K562 (cell line): Measurements from ENCODE around the gene PTPRT. TPM values are rescaled to one million over a fixed set of nuclear protein-coding genes. Genes with fewer than 3 reads are reported as not detected.

Experiments used
- ATAC-seq: fragments of 200-7000 bp; cut with Tn5 transposase; 3 replicates; pipeline ENCODE4 v1.9.1; 2020; ENCODE audit warnings: moderate library complexity
- BruUV-seq: library from RNA; stranded (reverse); fragments of 400-500 nt; replicated peaks from 2 replicates; lab custom pipeline; 2021; lab: Mats Ljungman, UMichigan
- CTCF ChIA-PET: fragments of 300-600 bp; formaldehyde crosslinking; extraction: SDS; loops from one replicate; lab custom pipeline; 2021; ENCODE audit warnings: low intra/inter-chr PET ratio; lab: Yijun Ruan, JAX
- POLR2A ChIA-PET: fragments of 300-600, 350-650 bp; sonication (Branson Sonifier 250); formaldehyde crosslinking; extraction: SDS; loops from one replicate; lab custom pipeline; 2021; ENCODE audit warnings: antibody characterized with exemption, inconsistent platforms; lab: Yijun Ruan, JAX
- DNase-seq, 4 experiments: peaks; one replicate each; pipeline versions ENCODE4 v3.0.0 to v3.0.0-alpha.2; 2011 to 2018; ENCODE audit warnings: low spot score in 3 of 4, mixed read lengths in 3 of 4; ENCODE audit errors: extremely low read depth in 1 of 4
- FAIRE-seq: peaks from 2 replicates; lab custom pipeline; 2011; peaks lifted over from hg19 to GRCh38; lab: Jason Lieb, UNC
- H2AFZ ChIP-seq: 2 replicates; pipeline ENCODE4 v1.6.0; 2011; ENCODE audit warnings: low read depth, low read length, control low read depth, inconsistent platforms
- H3K27ac ChIP-seq: fragments of 200-600 bp; 3 replicates; pipeline ENCODE4 v1.8.0; 2011; ENCODE audit warnings: low read depth, mild to moderate bottlenecking, control low read depth, inconsistent platforms, low read length, moderate library complexity, mixed read lengths; ENCODE audit errors: extremely low read depth
- H3K27me3 ChIP-seq, 2 experiments: fragments of 300-600 bp in 1 of 2; 2 replicates in 1 of 2; 3 replicates in 1 of 2; pipeline versions ENCODE4 v1.6.0 to v1.8.0; 2011; ENCODE audit warnings: inconsistent platforms in 2 of 2, low read length in 2 of 2, mild to moderate bottlenecking in 1 of 2, mixed read lengths in 1 of 2, moderate library complexity in 1 of 2; ENCODE audit not compliant: control insufficient read depth in 2 of 2, insufficient read depth in 2 of 2
- H3K36me3 ChIP-seq: fragments of 300-600 bp; 3 replicates; pipeline ENCODE4 v1.8.0; 2011; ENCODE audit warnings: mild to moderate bottlenecking, low read length, inconsistent platforms; ENCODE audit not compliant: control insufficient read depth, insufficient read depth
- H3K4me1 ChIP-seq, 2 experiments: fragments of 200-600 bp in 1 of 2; replicated peaks in 1 of 2; 2 replicates in 1 of 2; 3 replicates in 1 of 2; pipeline versions ENCODE4 v1.5.1 to v1.8.0; 2011; ENCODE audit warnings: inconsistent platforms in 2 of 2, low read length in 2 of 2, mild to moderate bottlenecking in 1 of 2, mixed read lengths in 1 of 2, moderate library complexity in 1 of 2; ENCODE audit not compliant: control insufficient read depth in 2 of 2, insufficient read depth in 2 of 2
- H3K4me2 ChIP-seq: 2 replicates; pipeline ENCODE4 v1.6.1; 2011; ENCODE audit warnings: low read length, control low read depth, inconsistent platforms, mixed read lengths; ENCODE audit not compliant: insufficient read depth
- H3K4me3 ChIP-seq: fragments of 200-600 bp; sonication (generic), shearing (Covaris generic); 2 replicates; pipeline ENCODE4 v1.5.1; 2016; ENCODE audit warnings: control low read depth, inconsistent platforms
- H3K79me2 ChIP-seq: fragments of 200-600 bp; 3 replicates; pipeline ENCODE4 v1.8.0; 2011; ENCODE audit warnings: low read length, inconsistent platforms; ENCODE audit not compliant: control insufficient read depth, insufficient read depth
- H3K9ac ChIP-seq, 2 experiments: 2 replicates each; pipeline versions ENCODE4 v1.6.0 to v1.6.1; 2011; ENCODE audit warnings: low read depth in 2 of 2, low read length in 2 of 2, control low read depth in 1 of 2, inconsistent platforms in 1 of 2, mild to moderate bottlenecking in 1 of 2, mixed read lengths in 1 of 2; ENCODE audit not compliant: insufficient read depth in 1 of 2
- H3K9me1 ChIP-seq: one replicate; pipeline ENCODE4 v1.6.0; 2011; ENCODE audit warnings: inconsistent platforms, mild to moderate bottlenecking, low read length, moderate library complexity; ENCODE audit not compliant: control insufficient read depth, insufficient read depth
- H3K9me3 ChIP-seq: replicated peaks from 2 replicates; pipeline ENCODE4 v1.5.1; 2011; ENCODE audit warnings: low read depth, low read length, inconsistent platforms; ENCODE audit not compliant: control insufficient read depth, insufficient read depth
- H4K20me1 ChIP-seq: replicated peaks from 2 replicates; pipeline ENCODE4 v1.6.1; 2011; ENCODE audit warnings: low read length, inconsistent platforms, mixed read lengths; ENCODE audit not compliant: control insufficient read depth, insufficient read depth
- ATF1 ChIP-seq, 2 experiments: fragments of 450-650 bp in 1 of 2; IDR thresholded peaks; 2 replicates each; pipeline ENCODE4 v1.6.1; 2016; ENCODE audit warnings: missing compliant biosample characterization in 1 of 2, missing genetic modification characterization in 1 of 2
- BDP1 ChIP-seq: IDR thresholded peaks from 3 replicates; pipeline ENCODE4 v1.6.1; 2011; ENCODE audit not compliant: insufficient read length, insufficient read depth
- CAMTA2 ChIP-seq: fragments of 250-450 bp; sonication (Bioruptor Pico); conservative IDR thresholded peaks from 2 replicates; pipeline ENCODE4 v1.5.1; 2022
- CBX1 ChIP-seq: sonication (generic); IDR thresholded peaks from 2 replicates; pipeline ENCODE4 v1.6.1; 2016; ENCODE audit warnings: antibody characterized with exemption, low read depth, mild to moderate bottlenecking
- CXXC5 ChIP-seq: fragments of 250-450 bp; sonication (Bioruptor Pico); IDR thresholded peaks from 2 replicates; pipeline ENCODE4 v1.8.0; 2022; ENCODE audit warnings: inconsistent platforms, mild to moderate bottlenecking, moderate library complexity
- ETS2 ChIP-seq: IDR thresholded peaks from 2 replicates; pipeline ENCODE4 v1.6.1; 2016; ENCODE audit warnings: borderline replicate concordance, missing genetic modification characterization, mild to moderate bottlenecking, moderate library complexity, missing compliant biosample characterization; ENCODE audit not compliant: poor library complexity, severe bottlenecking
- PHF8 ChIP-seq: fragments of 200-600 bp; sonication (generic); IDR thresholded peaks from 2 replicates; pipeline ENCODE4 v1.6.1; 2012; ENCODE audit warnings: mixed run types, mild to moderate bottlenecking, inconsistent platforms, low read length, moderate library complexity, borderline replicate concordance
- POU5F1 ChIP-seq: fragments of 150-350 bp; IDR thresholded peaks from 2 replicates; pipeline ENCODE4 v1.6.1; 2014; ENCODE audit warnings: borderline replicate concordance, low read length, low read depth, mild to moderate bottlenecking; ENCODE audit not compliant: partially characterized antibody
- RBM14 ChIP-seq: fragments of 200-400 bp; formaldehyde crosslinking; IDR thresholded peaks from 2 replicates; pipeline ENCODE4 v1.6.1; 2018; ENCODE audit warnings: low read depth, mild to moderate bottlenecking, low read length, moderate library complexity, borderline replicate concordance; ENCODE audit not compliant: insufficient read depth
- SP1 ChIP-seq: sonication (generic); formaldehyde crosslinking; IDR thresholded peaks from 2 replicates; pipeline ENCODE4 v1.8.1; 2022; ENCODE audit warnings: mild to moderate bottlenecking, missing genetic modification reagents
- SREBF1 ChIP-seq: fragments of 150-350 bp; IDR thresholded peaks from 2 replicates; pipeline ENCODE4 v1.6.1; 2014; ENCODE audit warnings: antibody characterized with exemption, low read depth, low read length, borderline replicate concordance
- TAF1 ChIP-seq: IDR thresholded peaks from 2 replicates; pipeline ENCODE4 v1.6.1; 2011; ENCODE audit warnings: mild to moderate bottlenecking, low read length, moderate library complexity; ENCODE audit not compliant: insufficient read depth, control insufficient read depth, severe bottlenecking; ENCODE audit errors: extremely low read depth
- TCF7L2 ChIP-seq: fragments of 150-350 bp; IDR thresholded peaks from 2 replicates; pipeline ENCODE4 v1.6.1; 2016; ENCODE audit warnings: low read depth, mild to moderate bottlenecking, low read length, moderate library complexity
- TSC22D4 ChIP-seq: fragments of 450-650 bp; IDR thresholded peaks from 2 replicates; pipeline ENCODE4 v1.6.1; 2016; ENCODE audit warnings: missing genetic modification characterization, missing biosample characterization, control low read depth
- YBX1 ChIP-seq: fragments of 450-650 bp; IDR thresholded peaks from 2 replicates; pipeline ENCODE4 v1.7.1; 2016; ENCODE audit warnings: mild to moderate bottlenecking
- ZFX ChIP-seq: sonication (generic); formaldehyde crosslinking; IDR thresholded peaks from 2 replicates; pipeline ENCODE4 v1.8.0; 2022; ENCODE audit warnings: mild to moderate bottlenecking, missing genetic modification reagents, moderate library complexity
- ZNF12 ChIP-seq: sonication (generic); formaldehyde crosslinking; IDR thresholded peaks from 2 replicates; pipeline ENCODE4 v1.4.0; 2020; ENCODE audit warnings: mild to moderate bottlenecking, missing genetic modification reagents
- ZNF282 ChIP-seq: sonication (generic); formaldehyde crosslinking; IDR thresholded peaks from 2 replicates; pipeline ENCODE4 v1.8.1; 2023; ENCODE audit warnings: missing genetic modification reagents
- WGBS: fragments of 100-300 bp; shearing (Covaris generic); methylation state at CpG from one replicate; pipeline ENCODE4 v1.1.6; 2016; ENCODE audit warnings: low coverage, mixed read lengths; ENCODE audit not compliant: insufficient coverage; ENCODE audit errors: missing lambda C conversion rate; 5-methylcytosine and 5-hydroxymethylcytosine counted together
- in situ Hi-C: fragments of 300-500 bp; cut with MboI; formaldehyde crosslinking; loops from 4 replicates; pipeline ENCODE4 v1.15.0; 2018; ENCODE audit warnings: inconsistent platforms, mixed read lengths
- intact Hi-C: fragments of 100-400 bp; cut with micrococcal nuclease; formaldehyde crosslinking; loops from 2 replicates; pipeline ENCODE4 v1.14.2; 2022
- polyA plus RNA-seq, 8 experiments: library from polyadenylated mRNA; depleted of rRNA in 4 of 8; stranded (reverse) in 5 of 8; unstranded in 3 of 8; fragments of >200 nt; fragmentation: Nextera tagmentation in 2 of 8; fragmentation: Illumina TruSeq in 1 of 8; extraction: Ambion mirVana in 2 of 8; extraction: Trizol in 1 of 8; gene quantifications; 2 replicates each; pipeline versions ENCODE4 v1.2.1 to v1.2.3, GENCODE V29; 2011 to 2014; ENCODE audit warnings: inconsistent platforms in 1 of 8, missing spikeins in 1 of 8
- total RNA-seq, 7 experiments: library from RNA; depleted of rRNA in 6 of 7; stranded (reverse); fragments of >200 nt in 6 of 7; fragmentation: Illumina TruSeq in 2 of 7; extraction: Trizol in 2 of 7; gene quantifications; 2 replicates each; pipeline versions ENCODE4 v1.2.1 to v1.2.3, GENCODE V29; 2011 to 2021; ENCODE audit warnings: low replicate concordance in 1 of 7

Gene PTPRT
- total and polyA plus RNA-seq, 9 of the 15 experiments (the other 6 are each of a cell fraction or from before 2014, with no cell fraction given): not detected

- no peaks in the 10 kb centered on the region; a peak in 1 of 5 replicates for H3K27me3 ChIP-seq
- no peaks in the 10 kb centered on the region for H3K9me3 ChIP-seq
- POLR2A ChIA-PET: no interaction called here
- no peaks in the 10 kb centered on the region for H3K79me2 ChIP-seq
- DNase-seq (no peak), FAIRE-seq (no peak), ATAC-seq (no peak)
- intact Hi-C loops: no loop called here
- H3K9ac ChIP-seq: no peak overlapping the region
- CTCF ChIA-PET: no interaction called here
- H3K4me1 ChIP-seq: no peaks in the 10 kb centered on the region
- no peak overlapping the region for H3K27ac ChIP-seq
- H3K36me3 ChIP-seq: no peaks in the 10 kb centered on the region
- TF ChIP-seq RBM14 (no peak), SP1 (CRISPR knock-in tag) (no peak), TCF7L2 (no peak), POU5F1 (no peak), ZFX (no peak)
- no peak overlapping the region for H3K4me2 ChIP-seq
- in situ Hi-C loops: no loop called here
- no TSS peak for BruUV-seq
- no peaks in the 10 kb centered on the region for H4K20me1 ChIP-seq
- no peak overlapping the region for H3K4me3 ChIP-seq
- H2AFZ ChIP-seq: no peak overlapping the region
- no peaks in the 10 kb centered on the region for H3K9me1 ChIP-seq
Measured at GRCh38 chr20:42493001-42493400, 696.7 kb downstream of the PTPRT start.

DNA sequence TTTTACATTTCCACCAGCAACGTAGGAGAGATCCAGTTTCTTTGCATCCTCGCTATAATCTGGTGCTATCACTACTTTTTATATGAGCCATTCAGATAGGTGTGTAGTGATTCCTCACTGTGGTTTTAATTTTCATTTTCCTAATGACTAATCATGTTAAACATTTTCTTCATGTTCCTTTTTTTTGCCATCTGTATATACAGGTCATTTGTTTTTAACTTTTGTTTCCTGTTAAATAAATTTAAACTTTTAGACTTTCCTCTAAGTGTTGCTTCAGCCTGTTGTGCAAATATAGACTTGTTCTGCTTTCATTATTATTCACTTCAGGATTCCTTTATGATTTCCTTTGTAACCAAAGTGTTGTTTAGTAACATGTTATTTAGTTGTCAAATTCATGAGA lies 697.4 kb downstream of the PTPRT start:
- DNase-seq (no peak), FAIRE-seq (no peak), ATAC-seq (no peak)
- H3K4me1 ChIP-seq: no peaks in the 10 kb centered on the region
- CTCF ChIA-PET: no interaction called here
- POLR2A ChIA-PET: no interaction called here
- H3K4me2 ChIP-seq: no peak overlapping the region
- no peak overlapping the region for H3K27ac ChIP-seq
- intact Hi-C loops (no loop called here), in situ Hi-C loops (no loop called here)
- H3K9me3 ChIP-seq: no peaks in the 10 kb centered on the region
- WGBS: 3% methylated on average over 2 of the region's 2 CpGs
- H3K36me3 ChIP-seq: no peaks in the 10 kb centered on the region
- H3K79me2 ChIP-seq: no peaks in the 10 kb centered on the region
- no peak overlapping the region for H2AFZ ChIP-seq
- H3K9ac ChIP-seq: no peak overlapping the region
- H3K27me3 ChIP-seq: no peaks in the 10 kb centered on the region; a peak in 1 of 5 replicates
- no peaks in the 10 kb centered on the region for H4K20me1 ChIP-seq
- BruUV-seq: no TSS peak
- no peaks in the 10 kb centered on the region for H3K9me1 ChIP-seq
- no peak overlapping the region for H3K4me3 ChIP-seq
- no peak for TF ChIP-seq PHF8
- no peak for TF ChIP-seq YBX1
- no peak for TF ChIP-seq BDP1
- no peak for TF ChIP-seq ATF1 (CRISPR knock-in tag; IDR thresholded peaks at IDR 0.05)
- no peak for TF ChIP-seq ATF1 (tag; IDR thresholded peaks at IDR 0.05)
- no peak for TF ChIP-seq CXXC5 (CRISPR knock-in tag)
- TF ChIP-seq ETS2 (tag): no peak
- TF ChIP-seq ZNF12: no peak
- TF ChIP-seq ZNF282 (CRISPR knock-in tag): no peak
- TF ChIP-seq CAMTA2 (CRISPR knock-in tag): no peak
- TF ChIP-seq SREBF1: no peak
- TF ChIP-seq TAF1: no peak
- TF ChIP-seq TSC22D4: no peak
- no peak for TF ChIP-seq CBX1
